Endodermal cell (in vitro differentiated cells): ENCODE measurements around the gene OPCML. TPM values are rescaled to one million over a fixed set of nuclear protein-coding genes. Genes with fewer than 3 reads are reported as not detected.

Experiments used
- DNase-seq: peaks from one replicate; pipeline ENCODE4 v3.0.0-alpha.2; 2017
- H3K27ac ChIP-seq: 2 replicates; pipeline ENCODE4 v1.5.1; 2013; ENCODE audit warnings: mild to moderate bottlenecking, low read depth, low read length, moderate library complexity
- H3K27me3 ChIP-seq: 2 replicates; pipeline ENCODE4 v1.6.1; 2013; ENCODE audit warnings: mild to moderate bottlenecking, low read length, moderate library complexity; ENCODE audit not compliant: insufficient read depth, control insufficient read depth, poor library complexity, severe bottlenecking
- H3K36me3 ChIP-seq: 2 replicates; pipeline ENCODE4 v1.7.0; 2013; ENCODE audit warnings: mild to moderate bottlenecking, low read length, moderate library complexity; ENCODE audit not compliant: control insufficient read depth, insufficient read depth
- H3K4me1 ChIP-seq: one replicate; pipeline ENCODE4 v1.7.0; 2013; ENCODE audit warnings: low read length; ENCODE audit not compliant: control insufficient read depth, insufficient read depth
- H3K4me3 ChIP-seq: 2 replicates; pipeline ENCODE4 v1.5.1; 2013; ENCODE audit warnings: mild to moderate bottlenecking, low read length, moderate library complexity
- H3K9ac ChIP-seq: 2 replicates; pipeline ENCODE4 v1.6.1; 2013; ENCODE audit warnings: mild to moderate bottlenecking, low read length, moderate library complexity; ENCODE audit not compliant: poor library complexity, severe bottlenecking; ENCODE audit errors: extremely low read depth
- H3K9me3 ChIP-seq: 2 replicates; pipeline ENCODE4 v1.6.1; 2013; ENCODE audit warnings: mild to moderate bottlenecking, low read length, moderate library complexity; ENCODE audit not compliant: control insufficient read depth
- H3K27ac Mint-ChIP-seq: 2 replicates; pipeline ENCODE4 v1.8.0; 2020; ENCODE audit warnings: mixed read lengths
- H3K27me3 Mint-ChIP-seq: 2 replicates; pipeline ENCODE4 v1.8.0; 2021; ENCODE audit warnings: mild to moderate bottlenecking, mixed read lengths; ENCODE audit not compliant: insufficient read depth
- H3K36me3 Mint-ChIP-seq: 2 replicates; pipeline ENCODE4 v1.8.0; 2020; ENCODE audit warnings: low read depth, mixed read lengths
- H3K4me1 Mint-ChIP-seq: 2 replicates; pipeline ENCODE4 v1.8.0; 2020; ENCODE audit warnings: mixed read lengths
- H3K4me3 Mint-ChIP-seq: 2 replicates; pipeline ENCODE4 v1.8.0; 2020; ENCODE audit warnings: mild to moderate bottlenecking, moderate library complexity, mixed read lengths
- H3K9me3 Mint-ChIP-seq: 2 replicates; pipeline ENCODE4 v1.8.0; 2020; ENCODE audit warnings: mild to moderate bottlenecking, mixed read lengths
- WGBS, 2 experiments: methylation state at CpG; one replicate each; pipeline versions ENCODE4 v1.1.5 to v1.1.7; 2013; ENCODE audit warnings: missing lambda C conversion rate in 2 of 2, mixed read lengths in 1 of 2; ENCODE audit not compliant: insufficient coverage in 1 of 2, insufficient read length in 1 of 2; 5-methylcytosine and 5-hydroxymethylcytosine counted together
- total RNA-seq, 2 donors: library from RNA; stranded (reverse); fragmentation: NEBNext Ultra II Directional in 1 of 2; extraction: Animal tissue kit (Norgen Biotek cat#: 25700) in 1 of 2; gene quantifications; 2 replicates in 1 of 2; 3 replicates in 1 of 2; pipeline ENCODE4 v1.2.1, GENCODE V29; 2021
- TF ChIP-seq, protein P1 (sequence below): fragments of 200-600 bp; sonication (generic); conservative IDR thresholded peaks from 2 replicates; pipeline ENCODE4 v1.5.0; 2021; ENCODE audit warnings: antibody characterized with exemption, mild to moderate bottlenecking

OPCML gene
- total RNA-seq, 2 donors from 2014 or later: 0.49 to 0.86 TPM

DNA sequence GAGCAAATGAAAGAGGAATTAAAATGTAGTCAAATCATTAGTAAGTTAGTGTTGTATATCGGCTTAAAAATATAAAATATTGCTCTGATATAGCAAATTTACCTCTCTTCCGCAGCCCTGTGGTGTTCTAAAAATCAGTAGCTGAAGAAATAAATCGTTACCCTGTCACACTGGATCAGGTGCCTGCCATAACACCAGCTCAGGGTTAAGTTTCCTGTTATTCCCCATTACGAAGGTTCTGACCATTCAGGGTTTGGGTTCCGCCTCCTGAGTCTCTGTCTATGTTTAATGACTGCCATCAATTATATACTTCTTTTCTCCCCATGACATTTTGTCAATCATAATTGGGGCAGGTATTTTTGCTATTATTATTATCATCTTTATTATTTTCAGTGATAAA, 658.5 kb downstream of the OPCML start:
- TF ChIP-seq, protein P1, sequence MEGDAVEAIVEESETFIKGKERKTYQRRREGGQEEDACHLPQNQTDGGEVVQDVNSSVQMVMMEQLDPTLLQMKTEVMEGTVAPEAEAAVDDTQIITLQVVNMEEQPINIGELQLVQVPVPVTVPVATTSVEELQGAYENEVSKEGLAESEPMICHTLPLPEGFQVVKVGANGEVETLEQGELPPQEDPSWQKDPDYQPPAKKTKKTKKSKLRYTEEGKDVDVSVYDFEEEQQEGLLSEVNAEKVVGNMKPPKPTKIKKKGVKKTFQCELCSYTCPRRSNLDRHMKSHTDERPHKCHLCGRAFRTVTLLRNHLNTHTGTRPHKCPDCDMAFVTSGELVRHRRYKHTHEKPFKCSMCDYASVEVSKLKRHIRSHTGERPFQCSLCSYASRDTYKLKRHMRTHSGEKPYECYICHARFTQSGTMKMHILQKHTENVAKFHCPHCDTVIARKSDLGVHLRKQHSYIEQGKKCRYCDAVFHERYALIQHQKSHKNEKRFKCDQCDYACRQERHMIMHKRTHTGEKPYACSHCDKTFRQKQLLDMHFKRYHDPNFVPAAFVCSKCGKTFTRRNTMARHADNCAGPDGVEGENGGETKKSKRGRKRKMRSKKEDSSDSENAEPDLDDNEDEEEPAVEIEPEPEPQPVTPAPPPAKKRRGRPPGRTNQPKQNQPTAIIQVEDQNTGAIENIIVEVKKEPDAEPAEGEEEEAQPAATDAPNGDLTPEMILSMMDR: no peak
- DNase-seq: no peak
- 91 to 96% methylated on average over 3 to 5 of the region's 5 CpGs for WGBS, 2 experiments

DNA sequence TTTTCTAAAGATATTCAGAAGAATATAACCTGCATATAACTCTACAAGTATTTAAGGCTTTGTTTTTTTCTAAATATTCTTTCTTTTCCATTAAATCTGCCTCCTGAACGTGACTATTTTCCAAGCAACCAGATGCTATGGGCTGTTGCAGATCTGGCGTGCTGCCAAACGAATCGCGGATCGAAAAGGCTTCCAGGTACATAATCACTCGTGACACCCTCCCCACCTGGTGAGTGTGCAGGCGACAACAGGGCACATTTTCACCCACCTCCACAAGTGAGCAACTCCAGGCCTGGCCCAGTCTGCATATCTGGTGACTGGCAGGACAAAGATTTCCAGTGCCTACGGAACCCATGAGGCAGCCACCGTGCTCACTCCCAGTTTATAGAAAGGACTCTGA, 660.1 kb downstream of the OPCML start:
- no peaks in the 10 kb centered on the region for H3K36me3 Mint-ChIP-seq
- Histone ChIP-seq H3K4me1 (no peaks in the 10 kb centered on the region), H3K27ac (no peak overlapping the region), H3K9ac (no peak overlapping the region), H3K4me3 (no peak overlapping the region), H3K27me3 (no peaks in the 10 kb centered on the region), H3K36me3 (no peaks in the 10 kb centered on the region), H3K9me3 (no peaks in the 10 kb centered on the region)
- 87 to 94% methylated on average over 8 to 10 of the region's 10 CpGs for WGBS, 2 experiments
- no peak overlapping the region for H3K4me3 Mint-ChIP-seq
- no peaks in the 10 kb centered on the region for H3K9me3 Mint-ChIP-seq
- H3K27me3 Mint-ChIP-seq: no peaks in the 10 kb centered on the region
- no peak overlapping the region for H3K27ac Mint-ChIP-seq
- no peak for DNase-seq
- TF ChIP-seq, protein P1: no peak
- peaks cover 6% of the 10 kb centered on the region for H3K4me1 Mint-ChIP-seq

More for the DNA sequence above, 658.5 kb downstream of the OPCML start:
- Histone ChIP-seq H3K36me3 (no peaks in the 10 kb centered on the region), H3K27me3 (no peaks in the 10 kb centered on the region), H3K4me3 (no peak overlapping the region), H3K9ac (no peak overlapping the region), H3K9me3 (no peaks in the 10 kb centered on the region), H3K4me1 (no peaks in the 10 kb centered on the region), H3K27ac (no peak overlapping the region)
- no peaks in the 10 kb centered on the region for H3K9me3 Mint-ChIP-seq
- H3K36me3 Mint-ChIP-seq: no peaks in the 10 kb centered on the region
- H3K4me1 Mint-ChIP-seq: peaks cover 6% of the 10 kb centered on the region
- no peak overlapping the region for H3K27ac Mint-ChIP-seq
- H3K4me3 Mint-ChIP-seq: no peak overlapping the region
- no peaks in the 10 kb centered on the region for H3K27me3 Mint-ChIP-seq

DNA sequence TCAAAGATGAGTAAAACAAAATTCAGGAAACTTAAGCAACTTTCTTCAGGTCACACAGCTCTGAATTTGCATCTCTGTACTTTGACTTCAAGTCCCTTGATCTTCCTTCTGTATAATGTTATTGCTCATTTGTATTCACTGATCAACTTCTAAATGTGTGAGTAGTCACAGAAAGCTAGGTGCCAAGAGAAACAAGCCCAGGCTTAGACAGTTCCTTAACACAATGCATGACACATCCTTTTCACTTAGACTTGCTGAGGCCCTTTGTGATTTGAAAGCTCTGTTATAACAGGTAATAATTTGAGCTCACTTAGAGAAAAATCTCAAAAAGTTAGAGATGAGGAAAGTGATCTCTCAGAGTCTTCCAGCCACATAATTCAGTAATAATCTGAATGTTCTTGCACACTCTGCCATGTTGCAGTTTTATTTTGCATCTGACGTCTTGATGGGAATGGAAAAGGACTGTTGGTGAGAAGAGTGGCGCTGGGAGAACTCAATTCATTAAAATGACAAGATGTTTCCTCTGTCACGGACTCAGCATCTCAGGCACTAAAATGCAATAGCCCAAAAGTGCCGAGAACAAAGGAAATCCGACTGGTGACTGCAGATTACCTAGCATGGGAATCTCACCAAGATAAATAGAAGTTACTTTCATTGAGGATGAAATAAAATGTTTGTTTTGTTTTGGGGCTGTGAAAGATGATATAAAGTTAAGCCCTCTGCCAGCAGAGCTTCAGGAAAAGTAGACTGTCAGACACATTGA, 665.3 kb downstream of the OPCML start:
- no peaks in the 10 kb centered on the region for H3K27me3 Mint-ChIP-seq
- no peaks in the 10 kb centered on the region for H3K9me3 Mint-ChIP-seq
- H3K27ac Mint-ChIP-seq: no peak overlapping the region
- Histone ChIP-seq H3K36me3 (no peaks in the 10 kb centered on the region), H3K27me3 (no peaks in the 10 kb centered on the region), H3K9me3 (no peaks in the 10 kb centered on the region), H3K9ac (no peak overlapping the region), H3K4me3 (no peak overlapping the region), H3K27ac (peak overlapping the region; percentile 8), H3K4me1 (no peaks in the 10 kb centered on the region)
- no peak for DNase-seq
- H3K36me3 Mint-ChIP-seq: no peaks in the 10 kb centered on the region
- H3K4me3 Mint-ChIP-seq: no peak overlapping the region
- H3K4me1 Mint-ChIP-seq: no peaks in the 10 kb centered on the region
- 69 to 88% methylated on average over 5 of the region's 5 CpGs for WGBS, 2 experiments
- TF ChIP-seq, protein P1: no peak
